Keratinocyte (primary cell): ENCODE measurements around the gene IPMK. TPM values are rescaled to one million over a fixed set of nuclear protein-coding genes. Genes with fewer than 3 reads are reported as not detected.

Experiments used
- DNase-seq: peaks from one replicate; pipeline ENCODE4 v3.0.0-alpha.2; 2011; ENCODE audit warnings: low read depth, missing footprints, low spot score
- FAIRE-seq: peaks from 2 replicates; lab custom pipeline; 2011; peaks lifted over from hg19 to GRCh38; lab: Jason Lieb, UNC
- H2AFZ ChIP-seq: 2 replicates; pipeline ENCODE4 v1.6.0; 2012; ENCODE audit warnings: low read length, control low read depth, inconsistent platforms; ENCODE audit not compliant: control insufficient read depth
- H3K27ac ChIP-seq: 2 replicates; pipeline ENCODE4 v1.5.1; 2011; ENCODE audit warnings: low read length; ENCODE audit not compliant: control insufficient read depth, insufficient read depth
- H3K27me3 ChIP-seq: 3 replicates; pipeline ENCODE4 v1.6.0; 2011; ENCODE audit warnings: low read length; ENCODE audit not compliant: control insufficient read depth, insufficient read depth; ENCODE audit errors: extremely low read depth
- H3K36me3 ChIP-seq, 2 experiments: 2 replicates in 1 of 2; 3 replicates in 1 of 2; pipeline ENCODE4 v1.5.1; 2011; ENCODE audit warnings: low read length in 2 of 2, mild to moderate bottlenecking in 1 of 2; ENCODE audit not compliant: control insufficient read depth in 2 of 2, insufficient read depth in 2 of 2; ENCODE audit errors: extremely low read depth in 1 of 2
- H3K4me1 ChIP-seq: 3 replicates; pipeline ENCODE4 v1.5.1; 2011; ENCODE audit warnings: low read length; ENCODE audit not compliant: control insufficient read depth, insufficient read depth; ENCODE audit errors: extremely low read depth
- H3K4me2 ChIP-seq: 3 replicates; pipeline ENCODE4 v1.6.0; 2011; ENCODE audit warnings: low read depth, low read length; ENCODE audit not compliant: control insufficient read depth, insufficient read depth; ENCODE audit errors: extremely low read depth
- H3K4me3 ChIP-seq, 3 experiments: fragments of 200-600 bp in 1 of 3; sonication (generic) in 1 of 3; 2 replicates in 2 of 3; 3 replicates in 1 of 3; pipeline ENCODE4 v1.5.1; 2011 to 2016; ENCODE audit warnings: low read length in 3 of 3, mild to moderate bottlenecking in 3 of 3, control low read depth in 2 of 3, inconsistent platforms in 1 of 3, low read depth in 1 of 3, mixed read lengths in 1 of 3, mixed run types in 1 of 3, moderate library complexity in 1 of 3; ENCODE audit not compliant: control insufficient read depth in 2 of 3, insufficient read depth in 2 of 3; ENCODE audit errors: extremely low read depth in 1 of 3
- H3K79me2 ChIP-seq: 2 replicates; pipeline ENCODE4 v1.6.0; 2012; ENCODE audit warnings: low read length; ENCODE audit not compliant: control insufficient read depth, insufficient read depth
- H3K9ac ChIP-seq: 3 replicates; pipeline ENCODE4 v1.6.0; 2011; ENCODE audit warnings: low read length; ENCODE audit not compliant: control insufficient read depth, insufficient read depth; ENCODE audit errors: extremely low read depth
- H3K9me1 ChIP-seq: 3 replicates; pipeline ENCODE4 v1.6.0; 2011; ENCODE audit warnings: low read length; ENCODE audit not compliant: control insufficient read depth, insufficient read depth; ENCODE audit errors: extremely low read depth
- H3K9me3 ChIP-seq: 2 replicates; pipeline ENCODE4 v1.5.1; 2012; ENCODE audit warnings: low read depth, low read length; ENCODE audit not compliant: control insufficient read depth
- H4K20me1 ChIP-seq: 3 replicates; pipeline ENCODE4 v1.6.0; 2011; ENCODE audit warnings: low read length; ENCODE audit not compliant: control insufficient read depth, insufficient read depth; ENCODE audit errors: extremely low read depth
- CTCF ChIP-seq, 3 experiments: IDR thresholded peaks in 1 of 3; conservative IDR thresholded peaks in 1 of 3; optimal IDR thresholded peaks in 1 of 3; 2 replicates in 2 of 3; 3 replicates in 1 of 3; pipeline versions ENCODE3 to v1.5.1; 2011; ENCODE audit warnings: low read length in 3 of 3, mild to moderate bottlenecking in 3 of 3, moderate library complexity in 2 of 3, control low read depth in 1 of 3, inconsistent platforms in 1 of 3; ENCODE audit not compliant: insufficient read depth in 2 of 3; ENCODE audit errors: extremely low read depth in 1 of 3
- EZH2 ChIP-seq: IDR thresholded peaks from one replicate; pipeline ENCODE4 v1.6.1; 2012; ENCODE audit warnings: inconsistent platforms, mild to moderate bottlenecking, low read length, moderate library complexity
- dilution Hi-C: fragments of 300-500 bp; cut with MboI; formaldehyde crosslinking; loops from one replicate; pipeline ENCODE4 v1.7.0; 2020; ENCODE audit warnings: low sequenced_read_pairs; ENCODE audit not compliant: extremely low pct_ligation_motif_present
- polyA plus RNA-seq, 5 experiments: library from polyadenylated mRNA; depleted of rRNA in 3 of 5; stranded (reverse) in 3 of 5; stranded (forward) in 1 of 5; unstranded in 1 of 5; fragments of >200 nt; gene quantifications; 1 replicate in 1 of 5; 2 replicates in 3 of 5; 3 replicates in 1 of 5; pipeline versions ENCODE4 v1.2.1 to v1.2.3, GENCODE V29; 2011 to 2012; ENCODE audit warnings: missing spikeins in 2 of 5, low read depth in 1 of 5, low replicate concordance in 1 of 5

Gene IPMK
- polyA plus RNA-seq, 1 donor (not counting 4 experiments of a cell fraction or from before 2014, with no cell fraction given), result 4.5 TPM

- Histone ChIP-seq H3K27me3 (no peaks in the 10 kb centered on the region), H3K79me2 (peaks cover 45% of the 10 kb centered on the region), H3K4me2 (no peak overlapping the region), H3K9ac (no peak overlapping the region), H3K4me3 (no peak overlapping the region), H3K9me1 (no peaks in the 10 kb centered on the region), H3K36me3 (no peaks in the 10 kb centered on the region), H3K27ac (no peak overlapping the region), H2AFZ (no peak overlapping the region), H3K4me1 (peaks cover 21% of the 10 kb centered on the region), H3K9me3 (no peaks in the 10 kb centered on the region), H4K20me1 (no peaks in the 10 kb centered on the region)
- FAIRE-seq (no peak), DNase-seq (no peak)
- TF ChIP-seq EZH2, result no peak
- TF ChIP-seq CTCF (optimal IDR thresholded peaks at IDR 0.05 in 1 of 3, IDR thresholded peaks at IDR 0.05 in 1 of 3, conservative IDR thresholded peaks at IDR 0.05 in 1 of 3; ENCODE audit: extremely low read depth in 1 of 3, insufficient read depth in 2 of 3, low read length in 3 of 3), result no peak
- dilution Hi-C loops, result no loop called here
These were observed 4.9 kb downstream of the IPMK start for GRCh38 chr10:58262766-58263165.

GRCh38 chr10:58260334-58260733, 7.4 kb downstream of the IPMK start:
- TF ChIP-seq EZH2 (no peak), CTCF (optimal IDR thresholded peaks at IDR 0.05 in 1 of 3, IDR thresholded peaks at IDR 0.05 in 1 of 3, conservative IDR thresholded peaks at IDR 0.05 in 1 of 3; ENCODE audit: extremely low read depth in 1 of 3, insufficient read depth in 2 of 3, low read length in 3 of 3) (no peak)
- no peak overlapping the region for H3K27ac ChIP-seq
- H3K4me1 ChIP-seq, result peaks cover 8% of the 10 kb centered on the region
- FAIRE-seq (no peak), DNase-seq (no peak)
- H3K9me1 ChIP-seq, result no peaks in the 10 kb centered on the region
- no peaks in the 10 kb centered on the region for H4K20me1 ChIP-seq
- H3K9ac ChIP-seq, result no peak overlapping the region
- no peaks in the 10 kb centered on the region for H3K9me3 ChIP-seq
- no peaks in the 10 kb centered on the region for H3K36me3 ChIP-seq
- no peak overlapping the region for H3K4me3 ChIP-seq
- no peak overlapping the region for H2AFZ ChIP-seq
- peaks cover 26% of the 10 kb centered on the region for H3K79me2 ChIP-seq
- H3K27me3 ChIP-seq, result no peaks in the 10 kb centered on the region
- dilution Hi-C loops, result no loop called here
- no peak overlapping the region for H3K4me2 ChIP-seq
